ENCODE results near the gene IFNAR1. TPM values are rescaled to one million over a fixed set of nuclear protein-coding genes. Genes with fewer than 3 reads are reported as not detected.

Gene IFNAR1
- total RNA-seq, 4 donors from 2014 or later: 22.4 to 28.3 (median 26.4) TPM

GRCh38 chr21:33312121-33312520, 12.6 kb upstream of the IFNAR1 start:
- 73% methylated on average over 3 of the region's 3 CpGs for WGBS

GRCh38 chr21:33313183-33313582, 11.6 kb upstream of the IFNAR1 start:
- Histone ChIP-seq H3K27me3 (peaks cover 0 to 4% (median 0%) of the 10 kb centered on the region in 4 donors), H3K9me3 (no peaks in the 10 kb centered on the region), H3K27ac (replicated peaks in 1 of 4) (no peak overlapping the region), H3K4me3 (no peak overlapping the region), H3K36me3 (no peaks in the 10 kb centered on the region), H3K4me1 (no peaks in the 10 kb centered on the region)
- WGBS: 92% methylated on average over 1 of the region's 1 CpG
- intact Hi-C loops (cut with DNase I): no loop called here
- DNase-seq (ENCODE audit: extremely low spot score): no peak
- TF ChIP-seq EP300 (IDR thresholded peaks at IDR 0.05): no peak
- no peak for TF ChIP-seq CTCF (IDR thresholded peaks at IDR 0.05)
- no peak for TF ChIP-seq POLR2A (IDR thresholded peaks at IDR 0.05; ENCODE audit: low read depth)
- no peak for TF ChIP-seq POLR2AphosphoS5 (IDR thresholded peaks at IDR 0.05)

More at GRCh38 chr21:33312121-33312520, 12.6 kb upstream of the IFNAR1 start:
- H3K27me3 ChIP-seq: peaks cover 0 to 4% (median 0%) of the 10 kb centered on the region in 4 donors
- TF ChIP-seq EP300 (IDR thresholded peaks at IDR 0.05) (no peak), POLR2A (IDR thresholded peaks at IDR 0.05; ENCODE audit: low read depth) (no peak), POLR2AphosphoS5 (IDR thresholded peaks at IDR 0.05) (no peak), CTCF (IDR thresholded peaks at IDR 0.05) (no peak)
- intact Hi-C loops (cut with DNase I): no loop called here
- no peaks in the 10 kb centered on the region for H3K36me3 ChIP-seq
- H3K4me3 ChIP-seq: no peak overlapping the region
- H3K27ac ChIP-seq (replicated peaks in 1 of 4): no peak overlapping the region
- DNase-seq (ENCODE audit: extremely low spot score): no peak
- no peaks in the 10 kb centered on the region for H3K9me3 ChIP-seq
- no peaks in the 10 kb centered on the region for H3K4me1 ChIP-seq

GRCh38 chr21:33313611-33314010, 11.2 kb upstream of the IFNAR1 start:
- H3K4me1 ChIP-seq: no peaks in the 10 kb centered on the region
- no peaks in the 10 kb centered on the region for H3K36me3 ChIP-seq
- no peak overlapping the region for H3K4me3 ChIP-seq
- no peak for DNase-seq (ENCODE audit: extremely low spot score)
- WGBS: 90% methylated on average over 4 of the region's 4 CpGs
- peaks cover 0 to 4% (median 0%) of the 10 kb centered on the region in 4 donors for H3K27me3 ChIP-seq
- H3K27ac ChIP-seq (replicated peaks in 1 of 4): no peak overlapping the region
- intact Hi-C loops (cut with DNase I): no loop called here
- H3K9me3 ChIP-seq: no peaks in the 10 kb centered on the region
- no peak for TF ChIP-seq EP300 (IDR thresholded peaks at IDR 0.05)
- no peak for TF ChIP-seq CTCF (IDR thresholded peaks at IDR 0.05)
- TF ChIP-seq POLR2AphosphoS5 (IDR thresholded peaks at IDR 0.05): no peak
- TF ChIP-seq POLR2A (IDR thresholded peaks at IDR 0.05; ENCODE audit: low read depth): no peak

GRCh38 chr21:33314111-33314510, 10.7 kb upstream of the IFNAR1 start:
- H3K4me1 ChIP-seq: no peaks in the 10 kb centered on the region
- H3K27ac ChIP-seq (replicated peaks in 1 of 4): no peak overlapping the region
- 71% methylated on average over 4 of the region's 4 CpGs for WGBS
- peak; percentile 72 for DNase-seq (ENCODE audit: extremely low spot score)
- intact Hi-C loops (cut with DNase I): no loop called here
- no peaks in the 10 kb centered on the region for H3K9me3 ChIP-seq
- H3K36me3 ChIP-seq: no peaks in the 10 kb centered on the region
- peaks cover 0 to 4% (median 0%) of the 10 kb centered on the region in 4 donors for H3K27me3 ChIP-seq
- no peak overlapping the region for H3K4me3 ChIP-seq
- no peak for TF ChIP-seq CTCF (IDR thresholded peaks at IDR 0.05)

GRCh38 chr21:33315946-33316710, 8.6 kb upstream of the IFNAR1 start:
- 72% methylated on average over 5 of the region's 5 CpGs for WGBS
- H3K27me3 ChIP-seq: peaks cover 0 to 4% (median 0%) of the 10 kb centered on the region in 4 donors
- no peaks in the 10 kb centered on the region for H3K36me3 ChIP-seq
- intact Hi-C loops (cut with DNase I): no loop called here
- no peaks in the 10 kb centered on the region for H3K4me1 ChIP-seq
- H3K27ac ChIP-seq (replicated peaks in 1 of 4): no peak overlapping the region
- H3K4me3 ChIP-seq: no peak overlapping the region
- DNase-seq (ENCODE audit: extremely low spot score): no peak
- TF ChIP-seq CTCF (IDR thresholded peaks at IDR 0.05) (no peak), EP300 (IDR thresholded peaks at IDR 0.05) (no peak), POLR2A (IDR thresholded peaks at IDR 0.05; ENCODE audit: low read depth) (no peak), POLR2AphosphoS5 (IDR thresholded peaks at IDR 0.05) (no peak)
- H3K9me3 ChIP-seq: no peaks in the 10 kb centered on the region

Data from esophagus muscularis mucosa (tissue), 4 donors.